Measurements from ENCODE around the gene TMEM176B. TPM values are rescaled to one million over a fixed set of nuclear protein-coding genes. Genes with fewer than 3 reads are reported as not detected.

The TMEM176B gene
- total and polyA plus RNA-seq, 8 donors = 6.1 to 57.2 (median 15.5) TPM

GRCh38 chr7:150806863-150807262 is 6.7 kb upstream of the TMEM176B start:
- H3K36me3 ChIP-seq = no peaks in the 10 kb centered on the region
- H3K4me1 ChIP-seq = no peaks in the 10 kb centered on the region
- no peak for DNase-seq
- H3K27me3 ChIP-seq = peaks cover 0 to 10% of the 10 kb centered on the region in 2 donors
- no peak overlapping the region for H3K4me3 ChIP-seq
- H3K9me3 ChIP-seq = peaks cover 0 to 19% of the 10 kb centered on the region in 2 donors
- intact Hi-C loops (cut with DNase I) = no loop called here
- no peak overlapping the region for H3K27ac ChIP-seq
- no peak for TF ChIP-seq CTCF (IDR thresholded peaks at IDR 0.05)
- ATAC-seq = no peak

- no peaks in the 10 kb centered on the region for H3K4me1 ChIP-seq
- no peak for ATAC-seq
- intact Hi-C loops (cut with DNase I) = no loop called here
- peaks cover 0 to 19% of the 10 kb centered on the region in 2 donors for H3K9me3 ChIP-seq
- DNase-seq = no peak
- no peaks in the 10 kb centered on the region for H3K36me3 ChIP-seq
- TF ChIP-seq CTCF (IDR thresholded peaks at IDR 0.05) = no peak
- H3K4me3 ChIP-seq = no peak overlapping the region
- H3K27ac ChIP-seq = no peak overlapping the region
- peaks cover 0 to 14% of the 10 kb centered on the region in 2 donors for H3K27me3 ChIP-seq
These were observed 6.3 kb upstream of the TMEM176B start for GRCh38 chr7:150806454-150806853.

GRCh38 chr7:150805864-150806263 is 5.7 kb upstream of the TMEM176B start:
- Histone ChIP-seq H3K27ac (no peak overlapping the region), H3K27me3 (peaks cover under 1 to 20% of the 10 kb centered on the region in 2 donors), H3K4me1 (peaks cover 0 to 6% of the 10 kb centered on the region in 2 donors), H3K36me3 (no peaks in the 10 kb centered on the region), H3K9me3 (peaks cover 0 to 19% of the 10 kb centered on the region in 2 donors), H3K4me3 (no peak overlapping the region)
- no peak for TF ChIP-seq CTCF (IDR thresholded peaks at IDR 0.05)
- no peak for ATAC-seq
- intact Hi-C loops (cut with DNase I) = no loop called here
- DNase-seq = no peak

- no peak overlapping the region for H3K4me3 ChIP-seq
- H3K27me3 ChIP-seq = peaks cover 11 to 31% of the 10 kb centered on the region in 2 donors
- intact Hi-C loops (cut with DNase I) = no loop called here
- no peaks in the 10 kb centered on the region for H3K36me3 ChIP-seq
- DNase-seq (no peak), ATAC-seq (no peak)
- TF ChIP-seq CTCF (IDR thresholded peaks at IDR 0.05) = no peak
- H3K27ac ChIP-seq = no peak overlapping the region
- H3K4me1 ChIP-seq = peaks cover 0 to 16% of the 10 kb centered on the region in 2 donors
- H3K9me3 ChIP-seq = peaks cover 0 to 19% of the 10 kb centered on the region in 2 donors
These were observed 4.6 kb upstream of the TMEM176B start for GRCh38 chr7:150804802-150805201.

GRCh38 chr7:150803161-150803860 is 3.1 kb upstream of the TMEM176B start:
- intact Hi-C loops (cut with DNase I) = no loop called here
- H3K27ac ChIP-seq = no peak overlapping the region
- ATAC-seq (no peak), DNase-seq (no peak)
- no peaks in the 10 kb centered on the region for H3K36me3 ChIP-seq
- H3K4me3 ChIP-seq = no peak overlapping the region
- H3K4me1 ChIP-seq = peaks cover 0 to 17% of the 10 kb centered on the region in 2 donors
- H3K9me3 ChIP-seq = peaks cover 0 to 19% of the 10 kb centered on the region in 2 donors
- H3K27me3 ChIP-seq = peaks cover 18 to 46% of the 10 kb centered on the region in 2 donors
- no peak for TF ChIP-seq CTCF (IDR thresholded peaks at IDR 0.05)

All from left lung (tissue), 10 donors.